Left hindlimb (tissue), 1 donor: ENCODE data around the gene GCN1.

Experiments
- DNase-seq: peaks from one replicate; pipeline ENCODE4 v3.0.0-alpha.2; 2018

GCN1 gene

GRCh38 chr12:120172053-120172452 lies 22.5 kb downstream of the GCN1 start:
- DNase-seq, result no peak

- no peak for DNase-seq
Measured at GRCh38 chr12:120170631-120171030, 23.9 kb downstream of the GCN1 start.

- DNase-seq, result no peak
Measured at GRCh38 chr12:120169946-120170345, 24.6 kb downstream of the GCN1 start.

- DNase-seq, result no peak
Measured at GRCh38 chr12:120168337-120168736, 26.2 kb downstream of the GCN1 start.

DNA sequence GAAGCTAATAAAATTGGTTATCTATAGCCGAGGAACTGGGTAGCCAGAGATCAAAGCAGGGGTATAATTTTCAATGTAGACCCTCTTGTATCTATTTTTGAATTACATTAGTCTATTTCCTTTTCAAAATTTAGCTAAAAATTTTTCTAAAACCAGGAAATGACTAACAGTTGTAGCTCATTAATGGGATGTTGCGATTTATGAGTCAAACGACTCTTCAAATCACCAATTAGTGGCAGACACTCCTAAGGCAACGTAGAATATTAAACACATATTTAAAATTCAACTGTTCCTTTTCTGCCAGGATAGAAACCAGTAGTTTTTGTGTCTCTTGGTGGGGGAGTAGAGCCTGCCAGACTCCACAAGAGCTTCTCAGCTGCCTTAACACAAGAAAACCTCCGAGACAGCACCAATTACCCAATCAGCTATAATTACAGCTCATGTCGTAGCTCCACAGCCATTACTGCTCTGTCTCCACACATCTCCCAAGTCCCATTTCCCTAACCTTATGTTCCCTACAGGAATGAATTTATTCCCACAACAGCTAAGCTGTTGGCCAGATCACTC lies 26.9 kb downstream of the GCN1 start:
- DNase-seq, result no peak

DNA sequence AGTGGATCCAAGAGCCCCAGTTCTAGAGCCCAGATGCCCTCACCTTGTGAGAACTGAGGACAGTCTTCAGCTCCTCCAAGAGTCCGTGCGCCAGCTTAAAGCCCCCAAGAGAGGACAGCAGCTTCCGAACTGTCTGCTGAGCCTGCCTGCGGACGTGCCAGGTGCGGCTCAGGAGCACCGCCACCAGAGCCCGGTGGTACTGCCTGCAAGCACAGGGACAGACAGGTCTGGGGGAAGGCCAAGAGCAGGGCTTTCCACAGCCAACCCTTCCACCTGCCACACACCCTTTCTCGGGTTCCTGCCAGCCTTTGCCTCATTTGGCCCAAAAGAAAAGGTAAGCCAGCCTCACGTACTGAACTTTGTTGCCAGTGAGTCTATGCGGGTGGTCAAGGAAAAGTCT lies 30.2 kb downstream of the GCN1 start:
- DNase-seq, result no peak

DNA sequence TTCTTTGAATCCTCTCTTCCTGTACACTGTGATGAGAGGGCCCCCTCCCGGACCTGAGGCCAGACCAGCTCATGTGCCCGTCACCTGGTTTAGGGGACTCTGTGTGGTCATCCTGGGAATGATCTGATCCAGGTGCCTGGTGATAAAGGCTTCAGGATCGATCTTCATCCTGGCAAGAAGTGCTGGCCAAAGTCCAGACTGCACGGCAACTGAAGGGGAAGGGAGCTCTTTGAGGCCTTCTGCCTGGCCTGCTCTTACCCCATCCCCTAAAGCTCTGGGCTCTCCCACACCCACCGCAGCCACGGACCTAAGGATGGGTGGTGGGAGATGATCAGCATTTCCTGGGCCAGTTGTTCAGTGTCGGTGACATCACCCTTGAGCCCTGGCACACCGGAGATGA lies 31.8 kb downstream of the GCN1 start:
- DNase-seq, result no peak

GRCh38 chr12:120161852-120162251 lies 32.7 kb downstream of the GCN1 start:
- no peak for DNase-seq

- DNase-seq, result no peak
Measured at GRCh38 chr12:120159509-120160237, 34.8 kb downstream of the GCN1 start.

GRCh38 chr12:120158351-120158750 lies 36.2 kb downstream of the GCN1 start:
- no peak for DNase-seq

DNA sequence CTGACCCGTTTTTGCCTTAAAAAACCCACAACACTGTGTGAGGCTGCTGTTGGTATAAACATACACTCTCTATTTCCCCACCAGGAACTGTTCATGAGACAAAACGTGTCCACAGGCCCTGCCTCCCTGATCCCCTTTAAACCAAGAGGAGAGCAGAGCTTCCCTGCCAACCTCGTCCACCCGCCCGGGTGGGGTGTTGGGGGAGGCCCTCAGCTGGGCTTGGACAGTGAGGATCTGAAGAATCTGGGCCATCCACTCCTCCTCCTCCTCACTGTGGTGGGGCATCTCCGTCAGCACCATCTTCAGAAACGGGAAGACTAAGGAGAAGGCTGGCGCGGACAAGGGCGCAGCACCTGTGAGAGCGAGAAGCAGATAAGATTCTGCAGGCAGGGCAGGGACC lies 36.8 kb downstream of the GCN1 start:
- DNase-seq, result no peak

DNA sequence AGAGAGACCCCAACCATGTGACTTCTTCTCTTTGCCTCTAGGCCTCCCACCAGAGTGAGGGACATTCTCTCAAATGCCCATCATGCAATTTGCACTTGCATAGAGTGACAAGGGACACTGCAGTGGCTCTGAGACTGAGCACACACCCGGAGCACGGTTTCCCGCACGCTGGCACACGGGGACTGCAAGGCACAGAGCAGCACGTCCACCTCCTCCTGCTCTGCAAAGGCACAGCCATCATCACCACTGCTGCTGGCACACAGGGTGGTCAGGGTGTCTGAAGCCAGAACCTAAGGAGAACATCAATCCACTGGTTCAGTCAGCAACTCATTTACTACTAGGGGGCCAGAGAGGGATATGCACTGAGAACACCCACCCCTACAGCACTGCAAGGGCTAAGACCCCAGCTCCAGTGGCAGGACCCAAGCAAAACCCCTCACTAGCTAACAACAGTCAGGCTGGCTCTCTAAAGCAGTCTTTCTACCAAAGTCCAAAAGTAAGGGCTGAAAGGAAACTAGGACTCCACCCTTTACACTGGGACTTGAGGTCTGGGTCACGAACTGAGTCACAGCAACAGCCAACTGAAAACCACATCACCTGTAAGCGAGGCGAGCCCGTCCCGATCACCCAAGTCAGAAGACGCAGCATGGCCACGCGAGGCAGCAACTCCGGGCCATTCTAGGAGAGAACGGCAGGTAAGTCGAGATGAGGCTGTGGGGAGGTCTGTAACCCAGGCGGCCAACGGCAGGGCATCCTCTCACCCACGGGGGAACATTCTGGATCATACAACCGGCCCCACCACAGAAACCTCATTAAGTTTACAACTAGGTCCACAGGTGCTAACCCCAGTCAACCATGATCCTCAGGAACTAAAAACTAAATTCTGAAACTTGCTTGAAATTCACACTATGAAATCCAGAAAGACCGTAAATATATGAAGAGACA lies 37.9 kb downstream of the GCN1 start:
- no peak for DNase-seq

- DNase-seq, result no peak
Measured at GRCh38 chr12:120155072-120155471, 39.4 kb downstream of the GCN1 start.

DNA sequence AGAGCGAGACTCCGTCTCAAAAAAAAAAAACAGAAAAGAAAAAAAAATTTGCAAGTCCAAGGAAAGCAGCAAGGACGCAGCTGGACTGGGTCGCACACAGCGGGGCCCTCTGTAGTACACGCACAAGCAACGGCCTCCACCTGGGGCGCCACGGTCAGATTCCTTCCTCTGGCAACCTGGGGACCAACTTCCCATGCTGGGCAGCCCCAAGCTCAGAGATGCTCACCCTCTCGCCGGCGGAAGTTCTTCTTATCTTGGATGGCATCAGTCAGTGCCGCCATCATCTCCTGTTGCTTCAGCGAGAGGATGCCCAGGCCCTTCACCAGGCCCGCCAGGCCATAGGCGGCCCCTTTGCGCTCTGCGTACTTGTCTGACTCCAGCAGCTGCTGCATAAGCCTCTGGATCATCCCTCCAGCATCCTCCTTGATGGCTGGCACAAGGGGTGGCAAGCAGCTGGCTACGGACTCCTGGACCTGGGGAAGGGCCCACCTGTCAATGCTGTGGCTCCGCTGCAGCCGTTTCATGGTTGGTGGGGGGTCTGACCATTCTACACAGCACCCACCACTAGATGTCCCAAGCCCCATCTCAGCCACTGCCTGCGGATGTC lies 43.5 kb downstream of the GCN1 start:
- no peak for DNase-seq

DNA sequence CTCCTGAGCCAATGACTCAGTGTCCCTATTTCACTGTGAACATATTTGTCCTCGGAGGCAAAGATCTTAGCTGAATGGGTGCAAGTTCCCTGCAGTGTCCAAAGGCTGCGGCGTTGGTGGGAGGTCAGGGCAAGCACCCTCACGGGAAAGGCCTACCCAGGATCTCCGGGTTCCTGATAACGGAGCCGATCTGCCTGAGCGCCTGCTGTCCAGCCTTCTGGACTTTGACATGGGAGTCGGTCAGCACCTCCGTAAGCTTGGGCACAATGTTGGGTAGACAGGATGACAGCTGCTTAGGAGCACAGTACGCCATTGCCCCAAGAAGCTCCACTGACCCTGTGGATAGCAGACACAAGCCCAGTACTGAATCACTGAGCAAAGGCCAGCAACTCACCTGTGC lies 46.5 kb downstream of the GCN1 start:
- no peak for DNase-seq

- DNase-seq, result no peak
Measured at GRCh38 chr12:120145164-120145563, 49.4 kb downstream of the GCN1 start.

- DNase-seq, result no peak
Measured at GRCh38 chr12:120144215-120144614, 50.3 kb downstream of the GCN1 start.

DNA sequence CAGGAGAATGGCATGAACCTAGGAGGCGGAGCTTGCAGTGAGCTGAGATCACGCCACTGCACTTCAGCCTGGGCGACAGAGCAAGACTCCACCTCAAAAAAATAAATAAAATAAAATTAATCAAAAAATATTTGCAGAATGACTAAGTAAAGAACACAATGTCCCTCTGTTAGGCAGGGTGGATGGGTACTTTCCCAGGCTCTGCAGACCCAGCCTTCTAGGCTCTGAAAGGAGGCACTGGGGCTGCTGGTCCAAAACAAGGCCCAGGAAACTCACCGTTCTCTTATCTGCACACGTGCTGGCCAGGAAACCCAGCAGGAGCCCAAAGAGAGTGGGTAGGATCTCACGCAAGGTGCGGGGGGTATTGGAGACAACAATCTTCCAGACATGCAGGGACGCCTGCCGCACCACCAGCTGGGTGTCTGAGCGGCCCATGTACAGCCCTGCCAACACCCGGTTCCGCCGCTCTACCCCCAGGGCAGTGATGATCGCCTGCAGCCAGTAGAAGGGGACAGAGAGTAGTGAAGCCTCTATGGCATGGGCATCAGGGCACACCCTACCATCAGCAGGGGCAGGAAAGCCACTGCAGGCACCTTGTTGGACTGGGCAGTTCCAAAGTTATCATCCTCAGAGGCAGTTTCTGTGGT lies 52.2 kb downstream of the GCN1 start:
- DNase-seq, result no peak

GRCh38 chr12:120141336-120141735 lies 53.2 kb downstream of the GCN1 start:
- DNase-seq, result peak; percentile 13

DNA sequence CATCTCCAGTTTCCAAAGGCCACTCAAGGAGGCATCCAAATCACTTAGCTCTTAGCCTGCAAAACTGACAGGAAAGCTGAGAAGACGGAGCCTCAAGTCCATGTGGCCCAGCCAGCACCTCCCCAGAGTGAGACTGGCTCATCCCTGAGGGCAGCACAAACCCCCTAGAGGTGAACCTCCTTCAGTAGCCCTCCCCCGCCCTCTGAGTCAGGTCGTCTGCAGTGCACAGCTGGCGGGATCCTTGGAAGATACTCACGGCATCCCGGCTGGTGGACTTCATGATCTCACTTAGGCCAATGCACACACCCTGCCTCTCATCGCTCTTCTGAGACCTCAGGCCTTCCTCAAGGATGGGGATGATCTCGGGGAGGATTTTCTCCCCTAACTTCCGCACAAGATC lies 53.9 kb downstream of the GCN1 start:
- DNase-seq, result peak; percentile 22

DNA sequence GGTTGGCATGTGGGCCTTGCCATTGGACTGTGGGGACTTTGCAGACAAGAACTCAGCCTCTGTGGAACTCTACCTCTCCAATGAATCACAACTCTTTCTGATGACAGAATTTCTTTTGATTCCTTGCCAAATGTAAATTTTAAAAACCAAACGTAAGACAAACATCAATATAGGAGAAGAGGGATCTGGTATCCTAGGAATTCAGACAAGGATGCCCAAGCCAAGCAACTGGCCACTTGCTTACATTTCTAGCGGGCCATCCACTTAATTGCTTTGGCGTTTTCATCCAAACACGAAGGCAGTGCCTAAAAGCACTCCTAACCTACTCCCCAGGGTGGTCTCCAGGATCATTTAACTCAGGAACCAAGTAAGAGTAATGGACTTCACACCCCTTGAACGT lies 54.6 kb downstream of the GCN1 start:
- peak; percentile 7 for DNase-seq

GRCh38 chr12:120138366-120138765 lies 56.1 kb downstream of the GCN1 start:
- DNase-seq, result peak; percentile 9

- DNase-seq, result peak; percentile 4
Measured at GRCh38 chr12:120137833-120138232, 56.7 kb downstream of the GCN1 start.
